Hematopoietic multipotent progenitor cell treated with erythropoietin and hydrocortisone succinate and interleukin-3 and kit ligand, for 4 days (in vitro differentiated cells): ENCODE results near the gene GALNS.
A peak's percentile ranks its signal among the peaks of the same experiment; 100 is the strongest.
"Not testable (repeated sequence)": the region's sequence is repeated elsewhere in the genome, so short reads cannot be mapped to it uniquely, and the experiment has no call there.

Experiments
- DNase-seq: peaks from one replicate; pipeline ENCODE4 v3.0.0-alpha.2; 2015

The GALNS gene, protein sequence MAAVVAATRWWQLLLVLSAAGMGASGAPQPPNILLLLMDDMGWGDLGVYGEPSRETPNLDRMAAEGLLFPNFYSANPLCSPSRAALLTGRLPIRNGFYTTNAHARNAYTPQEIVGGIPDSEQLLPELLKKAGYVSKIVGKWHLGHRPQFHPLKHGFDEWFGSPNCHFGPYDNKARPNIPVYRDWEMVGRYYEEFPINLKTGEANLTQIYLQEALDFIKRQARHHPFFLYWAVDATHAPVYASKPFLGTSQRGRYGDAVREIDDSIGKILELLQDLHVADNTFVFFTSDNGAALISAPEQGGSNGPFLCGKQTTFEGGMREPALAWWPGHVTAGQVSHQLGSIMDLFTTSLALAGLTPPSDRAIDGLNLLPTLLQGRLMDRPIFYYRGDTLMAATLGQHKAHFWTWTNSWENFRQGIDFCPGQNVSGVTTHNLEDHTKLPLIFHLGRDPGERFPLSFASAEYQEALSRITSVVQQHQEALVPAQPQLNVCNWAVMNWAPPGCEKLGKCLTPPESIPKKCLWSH

GRCh38 chr16:88856828-88857727 lies at the start of gene GALNS, which contains the start of gene TRAPPC2L:
GALNS (minus strand) TSS chr16:88856947; CDS start chr16:88856877, 70 bp downstream.
TRAPPC2L (plus strand) TSS chr16:88857127; CDS start chr16:88857151, 24 bp downstream.
- peak; percentile 98 for DNase-seq

DNA sequence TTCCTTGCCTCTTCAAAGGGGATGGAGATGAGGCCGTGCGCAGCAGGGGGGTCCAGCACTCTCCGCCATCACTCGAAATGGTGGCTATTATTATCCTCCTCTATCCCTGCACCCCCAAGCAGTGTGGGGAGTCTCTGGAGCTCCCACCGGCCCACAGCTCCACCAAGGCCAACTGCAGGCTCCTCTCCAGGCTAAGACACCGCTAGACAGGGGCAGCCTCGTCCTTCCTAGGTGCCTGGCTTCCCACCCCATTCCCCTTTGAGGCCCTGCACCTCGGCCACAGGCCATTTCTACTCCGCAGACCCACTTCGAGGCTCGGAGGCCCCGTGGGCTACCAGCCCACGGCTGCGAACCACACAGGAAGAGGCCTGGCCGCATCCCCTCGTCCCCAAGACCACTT lies 49.3 kb upstream of the GALNS start:
- no peak for DNase-seq

DNA sequence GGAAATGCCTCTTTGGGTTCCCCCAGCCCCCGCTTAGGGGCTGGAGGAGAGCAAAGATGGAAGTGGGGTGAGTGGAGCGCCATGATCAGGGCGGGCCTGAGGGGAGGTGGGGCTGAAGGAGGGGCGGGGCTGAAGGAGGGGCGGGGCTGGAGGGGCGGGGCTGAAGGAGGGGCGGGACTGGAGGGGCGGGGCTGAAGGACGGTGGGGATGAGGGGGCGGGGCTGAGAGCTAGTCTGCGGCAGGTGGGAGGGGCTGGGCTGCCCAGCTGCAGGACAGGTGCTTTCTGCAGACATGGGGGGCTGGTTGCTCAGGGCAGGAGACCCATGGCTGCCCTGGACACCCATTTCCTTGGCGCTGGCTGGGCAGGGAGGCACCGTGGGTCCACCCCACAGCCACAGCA lies 48.8 kb upstream of the GALNS start:
- peak; percentile 72 for DNase-seq

DNA sequence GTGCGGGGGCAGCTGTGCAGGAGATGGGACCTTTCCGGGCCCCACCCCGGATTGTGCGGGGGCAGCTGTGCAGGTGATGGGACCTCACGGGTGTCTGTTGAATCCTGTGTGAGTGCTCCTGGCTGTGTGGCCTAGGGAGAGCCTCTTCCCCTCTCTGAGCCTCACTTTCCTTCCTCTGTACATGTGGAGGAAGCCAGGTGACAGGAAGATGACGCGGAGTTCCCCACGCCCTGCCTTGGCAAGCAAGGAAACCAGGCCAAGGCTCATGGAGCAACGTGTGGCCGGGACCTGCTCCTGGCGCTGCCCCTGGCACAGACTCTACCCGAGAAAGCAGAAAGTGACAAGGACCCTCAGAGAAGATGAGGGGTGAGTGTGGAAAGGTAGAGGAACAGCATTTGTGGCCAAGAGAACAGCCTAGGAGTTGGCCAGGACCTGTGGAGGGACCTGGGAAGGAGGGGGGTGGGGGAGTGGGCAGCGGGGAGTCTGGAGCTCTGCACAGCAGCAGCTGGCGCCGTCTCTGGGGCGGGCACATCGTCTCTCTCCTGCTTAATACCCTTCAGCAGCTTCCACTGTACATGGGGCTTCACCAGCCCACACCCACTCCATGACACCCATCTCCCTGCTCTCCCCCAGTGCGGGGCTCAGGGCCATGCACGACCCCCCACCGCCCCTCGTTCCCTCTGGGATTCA lies 48.1 kb upstream of the GALNS start:
- DNase-seq: no peak

DNA sequence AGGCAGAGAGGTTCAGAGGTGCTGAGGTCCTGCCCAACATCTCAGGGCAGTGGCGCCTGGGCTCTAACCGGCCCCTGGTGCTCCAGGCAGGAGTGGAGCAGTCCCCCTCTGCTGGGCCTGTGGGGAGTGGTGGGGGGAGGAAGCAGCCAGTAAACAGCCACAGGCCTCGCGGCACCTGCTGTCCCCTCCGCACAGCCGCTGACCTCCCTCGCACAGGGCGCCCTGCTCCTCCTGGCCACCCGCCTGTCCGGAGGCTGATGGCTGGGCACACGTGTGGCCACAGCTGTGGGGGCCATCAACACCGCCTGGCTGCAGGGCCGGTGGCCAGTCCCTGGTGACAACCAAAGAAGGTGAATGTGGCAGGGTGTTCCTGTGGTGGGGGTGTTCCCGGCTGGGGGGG lies 46.5 kb upstream of the GALNS start:
- no peak for DNase-seq

GRCh38 chr16:88902744-88903143 lies 46.0 kb upstream of the GALNS start:
- no peak for DNase-seq

DNA sequence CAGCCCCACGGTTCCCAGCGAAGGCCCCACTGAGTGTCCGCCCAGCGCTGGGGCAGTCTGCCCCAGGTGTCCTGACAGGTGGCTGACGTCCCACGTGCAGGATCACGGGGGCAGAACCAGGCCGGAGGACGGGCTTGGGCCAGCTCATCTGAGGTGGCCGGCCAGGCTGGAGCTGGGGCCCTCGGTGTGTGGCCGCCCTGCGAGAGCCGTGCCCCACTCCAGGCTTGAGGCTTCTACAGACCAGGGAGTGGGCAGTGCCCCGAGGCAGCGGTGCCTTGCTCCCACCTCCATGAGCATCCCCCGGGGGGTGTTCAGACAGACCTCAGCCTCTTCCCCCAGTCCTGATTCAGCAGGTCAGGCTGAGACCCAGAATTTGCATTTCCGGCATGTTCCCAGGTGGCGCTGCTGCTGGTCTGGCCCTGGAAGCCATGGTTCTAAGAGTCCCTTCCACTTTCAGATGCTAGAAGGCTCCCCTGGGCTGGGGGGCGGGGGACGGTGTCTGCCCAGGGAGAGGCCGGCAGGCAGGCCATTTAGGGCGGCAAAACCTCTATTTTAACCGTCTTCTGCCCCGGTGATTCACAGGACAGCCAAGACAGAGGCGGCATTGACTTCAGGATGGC lies 45.1 kb upstream of the GALNS start:
- no peak for DNase-seq

DNA sequence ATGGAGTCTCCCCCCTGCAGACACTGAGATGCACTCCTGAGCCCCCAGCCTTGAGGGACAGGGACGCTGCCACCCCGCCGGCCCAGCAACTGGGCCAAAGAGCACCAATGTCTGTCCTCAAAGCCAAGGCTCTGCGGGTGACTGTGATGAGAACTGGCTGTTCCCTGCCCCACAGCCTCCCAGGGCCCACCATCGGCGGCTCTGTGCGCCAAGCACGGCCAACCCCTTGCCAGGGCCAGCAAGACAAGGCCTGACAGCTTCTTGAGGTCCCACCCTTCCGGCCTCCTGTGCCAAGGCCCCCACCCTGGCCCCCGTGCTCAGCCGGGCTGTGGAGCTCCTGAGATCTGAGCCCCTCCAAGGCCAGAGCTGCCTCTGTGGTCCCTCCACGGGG lies 43.9 kb upstream of the GALNS start:
- no peak for DNase-seq

DNA sequence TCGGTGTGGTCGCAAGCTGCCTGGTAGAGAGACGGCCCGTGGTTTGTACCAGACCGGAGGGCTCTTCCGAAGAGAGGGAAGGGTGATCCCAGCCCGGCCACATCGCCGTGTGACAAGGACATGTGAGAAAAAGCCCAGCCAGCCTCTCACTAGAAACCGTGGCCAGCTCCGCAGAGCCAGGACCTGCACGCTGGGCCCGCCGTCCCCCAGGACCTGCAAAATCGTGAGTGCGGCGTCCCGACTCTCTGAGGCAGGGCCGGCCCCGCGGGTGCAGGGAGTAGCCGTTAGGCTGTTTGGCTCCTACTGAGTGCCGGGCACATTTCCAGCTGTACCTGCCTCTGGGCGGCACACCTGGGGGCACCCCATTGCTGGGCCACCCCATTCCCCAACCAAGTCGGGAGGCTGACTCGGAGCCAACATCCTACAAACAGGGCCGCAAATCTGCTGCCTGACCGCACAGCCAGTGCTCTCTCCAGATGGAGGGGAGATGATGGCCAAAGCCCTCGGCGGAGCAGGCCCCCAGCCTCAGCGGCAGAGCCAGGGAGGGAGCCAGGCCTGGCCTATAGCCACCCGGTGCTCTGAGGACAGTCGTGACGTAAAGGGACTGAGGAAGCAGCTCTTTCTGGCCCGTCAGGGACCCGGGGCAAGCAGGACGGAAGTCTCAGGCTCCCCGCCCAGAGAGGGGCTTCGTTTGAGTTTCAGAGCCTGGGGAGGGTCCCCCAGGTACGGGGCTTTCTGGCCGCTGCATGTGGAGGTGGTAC lies 43.3 kb upstream of the GALNS start:
- DNase-seq: no peak

GRCh38 chr16:88897696-88898425 lies 41.1 kb upstream of the GALNS start:
- DNase-seq: no peak

DNA sequence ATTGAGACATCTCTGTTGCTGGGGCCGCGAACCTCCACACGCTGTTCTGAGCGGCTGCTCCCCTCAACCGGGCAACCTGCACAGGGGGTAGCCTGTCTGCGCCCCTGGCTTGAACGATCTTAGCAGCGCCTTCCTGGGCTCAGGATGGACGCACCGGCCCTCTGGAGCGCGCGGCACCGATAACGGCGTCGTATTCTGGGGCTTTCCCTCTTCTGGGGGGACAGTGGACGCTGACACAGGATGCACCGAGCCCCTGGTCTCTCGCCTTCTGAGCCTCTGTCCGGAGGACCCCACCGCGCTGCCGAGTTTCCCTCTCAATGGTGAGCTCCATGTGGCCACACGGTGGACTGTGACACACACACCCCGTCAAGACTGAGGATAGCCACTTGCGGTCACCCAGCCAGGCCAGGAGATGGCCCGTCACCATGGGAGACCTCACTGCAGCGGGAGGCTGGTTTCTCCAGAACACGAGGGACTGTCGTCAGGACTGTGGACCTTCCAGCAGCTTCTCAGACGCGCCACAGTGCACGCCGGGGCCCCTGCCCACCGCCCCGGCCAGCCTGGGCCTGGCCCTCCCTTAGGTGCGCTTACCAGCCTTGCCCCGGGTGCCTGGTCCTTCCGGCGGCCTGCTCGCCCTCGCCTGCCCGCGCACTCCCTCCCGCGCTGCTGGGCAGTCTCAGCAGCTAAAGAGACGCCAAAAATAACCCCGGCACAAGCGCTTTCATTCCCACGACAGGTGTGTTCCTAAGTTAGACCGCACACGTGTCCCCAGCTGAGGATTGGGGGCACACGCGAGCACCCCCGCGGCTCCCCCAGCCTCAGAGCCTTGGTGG lies 39.7 kb upstream of the GALNS start:
- DNase-seq: no peak

GRCh38 chr16:88895335-88895734 lies 38.6 kb upstream of the GALNS start:
- DNase-seq: no peak

DNA sequence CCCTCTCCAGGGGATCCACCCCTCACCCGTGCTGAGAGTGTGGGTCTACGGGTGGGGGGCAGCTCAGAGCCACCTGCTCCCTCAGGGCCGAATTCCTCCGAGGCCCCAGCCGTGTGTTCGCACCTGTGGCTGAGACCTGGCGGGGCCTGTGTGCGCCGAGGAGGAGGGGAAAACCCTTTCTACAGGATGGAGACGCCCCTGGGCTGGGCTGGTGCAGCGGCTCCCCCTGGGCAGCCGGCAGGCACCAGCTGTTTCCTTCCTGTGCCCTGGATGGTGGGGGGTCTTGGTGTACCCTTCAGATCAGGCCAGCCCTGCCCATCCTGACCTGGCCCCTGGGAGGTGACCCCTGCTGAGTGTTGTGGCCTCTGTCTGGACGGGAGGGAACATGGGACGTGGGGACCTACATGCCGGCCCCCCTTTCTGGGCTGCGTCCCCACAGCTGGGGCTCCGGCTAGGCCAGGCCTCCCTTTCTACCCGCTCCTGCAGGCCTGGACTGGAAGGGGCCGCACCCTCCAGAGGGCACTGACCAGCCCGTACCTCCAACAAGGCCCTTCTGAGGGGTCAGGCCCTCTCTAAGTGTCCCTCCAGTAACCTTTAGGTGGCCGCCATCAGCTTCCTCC lies 38.0 kb upstream of the GALNS start:
- no peak for DNase-seq

DNA sequence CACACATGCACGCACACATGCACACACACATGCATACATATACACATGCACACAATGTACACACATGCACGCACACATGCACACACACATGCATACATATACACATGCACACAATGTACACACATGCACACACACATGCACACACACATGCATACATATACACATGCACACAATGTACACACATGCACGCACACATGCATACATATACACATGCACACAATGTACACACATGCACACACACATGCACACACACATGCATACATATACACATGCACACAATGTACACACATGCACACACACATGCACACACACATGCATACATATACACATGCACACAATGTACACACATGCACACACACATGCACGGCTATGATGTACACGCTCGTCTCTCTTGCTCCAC lies 37.5 kb upstream of the GALNS start:
- DNase-seq: not testable (repeated sequence)

DNA sequence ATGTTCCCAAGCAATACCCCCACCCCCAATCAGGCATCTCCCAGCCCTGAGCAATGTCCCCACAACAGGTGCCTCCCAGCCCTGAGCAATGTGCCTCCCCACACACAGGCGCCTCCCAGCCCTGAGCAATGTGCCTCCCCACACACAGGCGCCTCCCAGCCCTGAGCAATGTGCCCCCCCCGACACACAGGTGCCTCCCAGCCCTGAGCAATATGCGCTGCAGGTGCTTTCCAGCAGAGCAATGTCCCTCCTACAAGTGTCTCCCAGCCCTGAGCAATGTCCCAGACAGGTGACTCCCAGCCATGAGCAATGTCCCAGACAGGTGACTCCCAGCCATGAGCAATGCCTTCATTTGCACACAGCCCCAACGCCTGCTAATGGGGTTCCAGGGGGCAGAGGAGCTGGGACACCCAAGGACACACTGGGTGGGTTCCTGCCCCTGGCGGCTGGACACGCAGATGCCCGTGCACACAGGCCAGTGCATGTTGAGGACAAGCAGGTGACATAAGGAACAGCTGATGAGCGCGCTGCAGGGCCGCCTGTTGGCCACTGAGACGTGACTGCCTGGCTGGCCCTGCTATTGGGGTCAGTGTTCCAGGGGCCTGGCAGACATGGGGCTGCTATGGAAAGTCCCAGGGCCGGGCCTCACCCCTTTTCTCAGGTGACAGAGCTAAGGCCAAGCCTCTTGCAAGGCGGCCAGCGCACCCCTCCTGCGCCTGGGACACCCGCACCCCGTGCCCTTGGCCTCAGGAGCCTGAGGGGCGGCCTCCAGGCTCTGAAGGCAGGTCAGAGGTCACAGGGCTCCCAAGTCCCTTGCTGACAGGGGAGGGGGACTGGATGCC lies 36.6 kb upstream of the GALNS start:
- no peak for DNase-seq

DNA sequence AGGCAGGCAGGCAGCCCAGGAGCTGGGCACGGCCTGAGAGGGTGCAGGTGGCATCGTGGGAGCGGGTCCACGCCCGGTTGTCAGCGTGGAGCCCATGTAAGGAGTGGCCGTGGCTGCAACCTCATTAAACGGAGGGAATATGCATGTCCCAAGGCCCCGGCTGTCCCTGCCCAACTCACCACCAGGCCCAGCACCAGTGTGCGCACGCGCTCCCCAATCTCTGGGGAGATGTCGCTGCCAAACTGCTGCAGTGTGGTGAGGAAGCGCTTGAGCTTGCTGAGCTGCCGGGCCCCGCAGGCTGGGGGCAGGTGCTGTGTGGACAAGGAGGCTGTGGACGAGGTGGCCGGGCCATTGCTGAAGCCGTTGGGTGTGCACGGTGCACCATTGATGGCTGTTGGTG lies 35.3 kb upstream of the GALNS start:
- no peak for DNase-seq

DNA sequence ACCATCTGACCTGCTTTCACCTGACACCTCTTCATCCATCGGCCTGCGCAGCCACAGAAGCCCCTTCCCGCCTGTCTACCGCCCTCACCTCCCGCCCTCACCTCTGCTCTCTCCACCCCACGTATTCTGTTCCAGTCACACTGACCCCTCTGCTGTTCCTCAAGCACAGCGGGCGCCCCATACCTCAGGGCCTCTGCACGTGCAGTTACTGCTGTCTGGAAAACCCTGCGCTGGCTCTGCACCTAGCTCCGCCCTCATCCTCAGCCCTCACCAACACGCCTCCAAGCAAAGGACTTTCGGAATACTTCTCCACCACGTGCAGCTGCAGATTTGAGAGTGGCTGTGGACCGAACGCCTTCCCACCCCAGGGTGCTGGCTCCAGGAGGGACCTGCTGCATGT lies 34.3 kb upstream of the GALNS start:
- no peak for DNase-seq

- DNase-seq: not testable (repeated sequence)
Observed at GRCh38 chr16:88889702-88890352, 33.1 kb upstream of the GALNS start.
